Left renal cortex interstitium (tissue), 4 donors: Measurements from ENCODE around the gene TRIM59. TPM values are rescaled to one million over a fixed set of nuclear protein-coding genes. Genes with fewer than 3 reads are reported as not detected.
A peak's percentile ranks its signal among the peaks of the same experiment; 100 is the strongest.
"Not testable (repeated sequence)": the region's sequence is repeated elsewhere in the genome, so short reads cannot be mapped to it uniquely, and the experiment has no call there.

Experiments
- DNase-seq, 4 donors: peaks; one replicate each; pipeline ENCODE4 v3.0.0-alpha.2; 2013; ENCODE audit warnings: low read depth in 4 of 4, low spot score in 2 of 4, missing footprints in 1 of 4
- polyA plus RNA-seq, 4 donors: library from polyadenylated mRNA; unstranded; fragments of 120-200 nt; gene quantifications; one replicate each; pipeline ENCODE4 v1.2.1, GENCODE V29; 2013; ENCODE audit not compliant: insufficient read length in 4 of 4

TRIM59 gene
- polyA plus RNA-seq, 4 donors: 13.5 to 22.8 (median 16.6) TPM

DNA sequence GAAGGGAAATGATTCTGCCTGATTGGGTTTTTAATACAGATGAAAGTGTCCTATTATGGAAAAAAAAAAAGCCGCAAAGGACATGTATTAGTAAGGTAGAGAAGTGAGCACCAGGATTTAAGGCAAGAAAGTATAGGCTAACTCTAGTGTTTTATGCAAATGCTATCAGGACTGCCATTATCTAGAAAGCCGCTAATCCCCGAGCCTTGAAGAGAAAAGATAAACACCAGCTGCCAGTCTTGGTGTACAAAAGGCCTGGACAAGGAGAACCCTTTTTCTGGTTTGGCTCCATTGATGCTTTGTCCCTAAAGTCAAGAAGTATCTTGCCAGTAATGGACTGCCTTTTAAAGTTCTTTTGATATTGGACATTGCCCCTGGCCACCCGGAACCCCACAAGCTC is 8.6 kb upstream of the TRIM59 start:
- DNase-seq: no peak

DNA sequence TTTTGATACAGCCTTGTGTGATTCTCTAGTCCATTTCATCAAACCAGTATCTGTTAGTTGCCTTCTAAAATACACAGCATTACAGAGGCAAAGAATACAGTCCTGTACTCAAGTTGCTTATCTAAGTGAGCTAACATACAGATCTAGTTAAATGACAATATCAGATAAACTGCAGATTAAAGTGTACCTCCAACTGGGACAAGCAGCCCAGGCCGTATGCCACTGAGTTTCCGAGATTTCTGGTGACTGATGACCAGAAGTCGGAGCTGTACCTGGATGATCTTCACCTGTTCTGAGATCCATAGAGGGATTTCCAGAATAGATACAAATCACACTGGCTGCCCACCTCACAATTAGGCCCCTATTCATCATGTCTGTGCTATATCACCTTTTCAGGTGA is 6.3 kb upstream of the TRIM59 start:
- DNase-seq: no peak

DNA sequence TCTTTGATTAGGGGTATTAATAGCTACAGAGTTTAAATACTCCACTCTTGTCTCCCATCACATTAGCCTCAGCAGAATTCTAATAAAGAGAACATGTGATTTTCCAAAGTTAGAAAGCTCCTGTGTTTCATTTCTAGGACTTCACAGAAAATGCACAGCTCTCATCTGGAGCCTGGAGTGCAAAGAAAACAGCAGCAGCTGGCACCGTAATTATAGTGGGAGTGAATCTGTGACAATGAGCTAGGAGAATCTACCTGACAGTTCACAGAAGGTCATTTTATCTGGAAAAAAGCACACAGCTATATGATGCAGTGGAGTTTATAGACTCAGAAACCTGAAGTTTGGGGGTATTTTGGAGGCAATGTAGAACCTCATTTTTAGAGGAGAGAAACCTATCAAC is 5.4 kb upstream of the TRIM59 start:
- no peak for DNase-seq

DNA sequence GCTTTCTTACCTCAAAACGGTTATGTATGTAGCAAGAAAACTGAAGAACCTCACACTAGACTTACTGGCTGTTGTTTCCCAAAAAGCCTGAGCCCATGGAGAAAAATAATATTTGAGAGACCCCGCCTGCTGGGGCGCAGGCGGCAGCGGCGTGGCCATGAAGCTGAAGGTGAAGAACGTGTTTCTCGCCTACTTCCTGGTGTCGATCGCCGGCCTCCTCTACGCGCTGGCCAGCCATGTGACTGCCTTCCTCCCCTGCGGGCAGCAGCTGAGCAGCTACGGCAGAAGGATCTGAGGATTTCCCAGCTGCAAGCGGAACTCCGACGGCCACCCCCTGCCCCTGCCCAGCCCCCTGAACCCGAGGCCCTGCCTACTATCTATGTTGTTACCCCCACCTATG is 2.7 kb upstream of the TRIM59 start:
- not testable (repeated sequence) for DNase-seq

DNA sequence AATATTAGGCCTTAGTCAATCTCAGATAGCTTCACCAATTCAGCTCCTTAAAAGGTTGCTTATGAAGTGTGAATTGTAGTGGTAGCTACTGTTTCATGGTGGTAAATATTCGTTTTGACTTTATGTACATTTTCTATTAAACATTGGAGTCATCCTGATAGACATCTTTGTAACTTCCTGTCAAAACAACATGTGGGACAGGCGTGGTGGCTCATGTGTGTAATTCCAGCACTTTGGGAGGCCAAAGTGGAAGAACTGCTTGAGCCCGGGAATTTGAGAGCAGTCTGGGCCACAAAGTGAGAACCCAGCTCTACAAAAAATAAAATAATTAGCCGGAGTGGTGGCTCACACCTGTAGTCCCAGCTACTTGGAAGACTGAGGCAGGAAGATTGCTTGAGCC is 2.0 kb upstream of the TRIM59 start:
- DNase-seq: no peak

DNA sequence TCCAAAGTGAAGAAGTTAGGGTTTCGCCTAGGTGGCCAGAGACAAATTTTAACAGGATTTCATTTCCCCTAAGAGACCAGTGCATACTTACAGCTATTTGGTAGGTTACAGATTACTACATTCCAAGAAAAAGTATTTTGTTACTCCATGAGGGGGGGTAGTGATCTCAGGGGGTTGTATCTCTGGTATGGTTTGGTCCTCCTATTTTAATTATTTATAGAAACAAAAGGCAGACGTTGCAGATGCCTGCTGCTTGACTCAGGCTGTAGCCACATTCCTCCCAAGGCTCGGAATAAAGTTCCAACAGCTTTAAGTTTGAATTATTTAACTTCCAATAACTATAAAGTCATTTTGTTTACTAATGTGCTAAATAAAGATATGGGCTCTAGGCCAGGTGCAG is 1.3 kb upstream of the TRIM59 start:
- no peak for DNase-seq

DNA sequence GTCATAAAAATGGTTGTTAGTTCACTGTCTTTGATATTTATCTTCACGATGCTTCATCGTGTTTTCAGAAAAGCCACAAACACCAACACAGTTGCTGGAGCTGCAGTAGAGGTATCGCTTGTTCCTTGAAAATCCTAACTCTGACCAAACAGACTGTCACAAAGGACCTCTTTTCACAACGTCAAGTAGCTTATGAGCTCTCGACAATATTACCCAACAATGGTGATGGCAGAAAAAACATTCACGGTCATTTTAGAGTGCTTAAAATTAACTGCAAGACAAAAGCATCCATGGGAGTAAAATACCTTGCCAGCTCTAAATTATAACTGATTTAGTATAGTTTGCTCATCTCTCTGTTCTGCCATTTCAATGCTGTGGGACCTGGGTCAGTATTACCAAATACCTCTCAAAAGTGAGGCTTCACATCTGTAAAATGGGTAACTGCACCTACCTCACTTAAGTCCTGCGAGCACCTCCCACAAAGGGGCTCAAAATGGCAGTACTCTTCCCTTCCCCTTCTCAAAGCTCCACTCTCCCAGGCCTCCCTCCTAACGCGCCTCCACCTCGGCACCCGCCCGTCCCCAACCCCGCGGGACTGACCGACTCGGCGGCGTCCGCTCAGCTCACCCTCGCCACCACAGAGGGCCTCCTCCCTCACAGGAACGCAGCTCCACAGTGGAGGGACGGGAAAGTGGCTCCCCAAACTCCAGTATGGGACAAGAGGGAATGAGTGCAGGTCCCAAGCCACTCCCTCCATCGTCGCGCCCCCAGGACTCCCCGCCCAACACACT is 546 bp downstream of the TRIM59 start:
- DNase-seq: peak in 3 of 4 donors; percentile 53 to 70 (median 68)

DNA sequence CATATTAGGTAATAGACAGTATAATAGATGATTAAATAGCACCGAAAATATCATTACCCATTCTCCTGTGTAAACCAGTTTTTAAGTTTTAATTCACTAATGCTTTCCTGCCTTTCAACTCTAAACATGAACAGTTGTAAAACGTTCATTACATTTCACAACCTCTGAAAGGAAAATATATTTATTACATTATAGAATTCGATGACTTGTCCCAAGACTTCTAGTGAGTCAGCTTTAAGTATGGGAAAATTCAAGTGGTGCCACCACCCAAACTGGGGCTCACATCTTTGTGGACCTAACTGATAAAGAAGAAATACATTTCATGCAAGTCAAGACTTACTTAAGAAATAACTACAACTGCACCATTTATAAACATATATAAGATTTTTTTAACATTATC is 2.0 kb downstream of the TRIM59 start:
- no peak for DNase-seq

DNA sequence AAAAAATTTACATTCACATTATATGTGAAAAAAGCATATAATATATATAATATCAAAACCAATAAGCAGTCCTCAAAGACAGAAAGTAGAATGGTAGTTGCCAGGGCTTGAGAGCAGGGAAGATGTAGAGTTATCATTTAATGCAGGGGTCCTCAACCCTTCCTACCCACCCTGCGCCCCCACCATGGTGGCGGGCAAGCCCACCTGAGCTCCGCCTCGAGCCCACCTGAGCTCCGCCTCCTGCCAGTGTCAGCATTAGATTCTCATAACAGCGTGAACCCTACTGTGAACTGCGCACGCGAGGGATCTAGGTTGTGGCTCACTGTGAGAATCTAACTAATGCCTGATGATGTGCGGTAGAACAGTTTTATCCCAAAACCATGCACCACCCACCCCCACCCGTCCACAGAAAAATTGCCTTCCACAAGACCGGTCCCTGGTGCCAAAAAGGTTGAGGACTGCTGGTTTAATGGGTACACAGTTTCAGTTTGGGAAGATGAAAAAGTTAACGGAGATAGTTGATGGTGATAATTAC is 3.0 kb downstream of the TRIM59 start:
- no peak for DNase-seq

DNA sequence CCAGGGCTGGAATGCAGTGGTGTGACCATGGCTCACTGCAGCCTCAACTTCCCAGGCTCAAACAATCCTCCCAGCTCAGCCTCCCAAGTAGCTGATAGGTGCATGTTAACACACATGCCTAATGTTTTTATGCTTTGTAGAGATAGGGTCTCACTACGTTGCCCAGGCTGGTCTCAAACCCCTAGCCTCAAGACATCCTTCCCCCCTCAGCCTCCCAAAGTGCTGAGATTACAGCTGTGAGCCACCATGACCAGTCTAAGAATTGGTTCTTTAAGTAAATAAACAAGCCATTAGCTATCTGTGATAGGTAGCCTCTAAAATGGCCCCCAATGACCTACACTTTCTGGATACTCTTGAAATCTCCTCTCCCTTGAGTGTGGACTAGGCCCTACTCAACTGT is 3.7 kb downstream of the TRIM59 start:
- no peak for DNase-seq

DNA sequence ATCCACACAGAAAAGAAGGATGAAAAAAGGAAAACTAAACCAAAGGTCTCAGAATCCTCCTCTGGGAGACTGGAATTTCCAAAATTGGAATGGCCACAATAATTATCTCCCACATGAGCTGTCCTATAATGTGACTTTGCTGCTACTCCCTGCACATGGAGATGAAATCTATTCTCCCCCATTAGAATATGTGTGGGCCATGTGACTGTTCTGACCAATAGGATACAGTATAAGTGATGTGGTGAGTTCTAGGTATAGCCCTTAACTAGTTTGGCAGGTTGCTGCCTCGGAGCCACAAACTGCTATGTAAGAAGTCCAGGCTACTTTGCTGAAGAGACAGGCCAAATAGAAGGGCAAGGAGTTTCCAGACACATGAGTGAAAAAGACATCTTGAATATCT is 5.2 kb downstream of the TRIM59 start:
- no peak for DNase-seq

DNA sequence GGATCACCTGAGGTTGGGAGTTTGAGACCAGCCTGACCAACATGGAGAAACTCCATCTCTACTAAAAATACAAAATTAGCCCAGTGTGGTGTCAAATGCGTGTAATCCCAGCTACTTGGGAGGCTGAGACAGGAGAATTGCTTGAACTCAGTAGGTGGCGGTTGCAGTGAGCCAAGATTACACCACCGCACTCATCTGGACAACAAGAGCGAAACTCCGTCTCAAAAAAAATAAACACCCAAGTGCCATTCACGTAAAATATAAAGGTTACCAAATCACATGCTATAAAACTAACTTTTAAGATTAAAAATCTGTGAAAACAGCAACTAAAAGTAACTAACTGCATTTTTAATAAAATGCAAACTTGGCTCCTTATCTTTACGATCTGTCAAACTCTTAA is 8.9 kb downstream of the TRIM59 start:
- no peak for DNase-seq

DNA sequence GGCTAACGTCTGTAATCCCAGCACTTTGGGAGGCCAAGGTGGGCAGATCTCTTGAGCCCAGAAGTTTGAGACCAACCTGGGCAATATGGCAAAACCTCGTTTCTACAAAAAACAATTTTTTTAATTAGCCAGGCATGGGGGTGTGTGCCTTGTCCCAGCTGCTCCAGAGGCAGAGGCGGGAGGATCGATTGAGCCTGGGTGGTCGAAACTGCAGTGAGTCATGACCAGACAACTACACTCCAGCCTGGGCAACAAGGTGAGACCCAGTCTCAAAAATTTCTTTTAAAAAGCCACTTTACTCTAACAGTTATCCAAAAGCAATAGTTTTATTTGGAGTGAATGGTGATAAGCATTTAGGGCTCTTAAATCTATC is 12.5 kb downstream of the TRIM59 start:
- DNase-seq: no peak

DNA sequence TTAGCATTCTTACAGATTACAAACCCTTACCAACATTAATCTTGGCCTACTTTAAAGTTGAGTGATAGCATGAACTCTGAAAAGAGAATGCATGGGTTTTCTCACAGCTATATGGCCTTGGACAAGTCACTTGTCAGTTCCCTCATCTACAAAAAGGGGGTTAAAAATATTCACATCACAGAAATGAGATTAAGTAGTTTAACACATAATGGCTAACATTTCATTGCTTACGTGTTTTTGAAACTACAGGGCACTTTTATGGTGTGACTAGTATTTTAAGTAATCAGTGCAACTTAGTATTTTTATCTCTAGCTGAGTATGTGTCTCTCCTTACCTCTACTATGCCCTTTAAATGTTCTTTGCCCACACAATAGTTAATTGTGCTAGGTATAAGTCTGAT is 13.8 kb downstream of the TRIM59 start:
- DNase-seq: no peak

DNA sequence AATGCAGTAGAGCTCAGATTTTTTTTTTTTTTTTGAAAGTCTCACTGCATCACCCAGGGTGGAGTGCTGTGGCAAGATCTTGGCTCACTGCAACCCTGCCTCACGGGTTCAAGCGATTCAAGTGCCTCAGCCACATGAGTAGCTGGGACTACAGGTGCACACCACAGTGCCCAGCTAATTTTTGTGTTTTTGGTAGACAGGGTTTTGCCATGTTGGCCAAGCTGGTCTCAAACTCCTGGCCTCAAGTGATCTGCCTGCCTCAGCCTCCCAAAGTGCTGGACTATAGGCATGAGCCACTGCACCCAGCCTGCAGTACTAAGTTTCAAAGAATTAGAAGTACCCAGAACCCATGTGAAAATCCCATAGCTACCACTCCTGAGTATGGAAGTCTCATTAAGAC is 14.5 kb downstream of the TRIM59 start:
- no peak for DNase-seq

DNA sequence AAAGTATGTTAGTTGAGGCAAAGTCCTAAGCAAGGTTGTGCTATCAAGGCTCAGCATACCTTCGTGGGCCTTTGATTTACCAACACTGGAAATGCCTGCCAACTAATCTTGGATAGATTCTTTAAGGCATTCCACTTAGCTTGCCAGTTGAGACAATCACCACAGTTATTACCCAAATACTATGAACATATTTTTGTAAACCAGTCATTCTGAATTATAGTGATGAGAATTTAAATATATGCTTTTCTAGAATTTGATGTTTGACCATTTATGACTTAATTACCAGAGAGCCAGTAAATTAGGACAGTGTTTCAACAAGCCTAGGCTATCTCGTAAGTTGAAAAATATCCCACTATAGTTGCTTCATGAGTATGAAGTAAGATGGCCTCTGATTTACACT is 15.5 kb downstream of the TRIM59 start:
- DNase-seq: no peak

DNA sequence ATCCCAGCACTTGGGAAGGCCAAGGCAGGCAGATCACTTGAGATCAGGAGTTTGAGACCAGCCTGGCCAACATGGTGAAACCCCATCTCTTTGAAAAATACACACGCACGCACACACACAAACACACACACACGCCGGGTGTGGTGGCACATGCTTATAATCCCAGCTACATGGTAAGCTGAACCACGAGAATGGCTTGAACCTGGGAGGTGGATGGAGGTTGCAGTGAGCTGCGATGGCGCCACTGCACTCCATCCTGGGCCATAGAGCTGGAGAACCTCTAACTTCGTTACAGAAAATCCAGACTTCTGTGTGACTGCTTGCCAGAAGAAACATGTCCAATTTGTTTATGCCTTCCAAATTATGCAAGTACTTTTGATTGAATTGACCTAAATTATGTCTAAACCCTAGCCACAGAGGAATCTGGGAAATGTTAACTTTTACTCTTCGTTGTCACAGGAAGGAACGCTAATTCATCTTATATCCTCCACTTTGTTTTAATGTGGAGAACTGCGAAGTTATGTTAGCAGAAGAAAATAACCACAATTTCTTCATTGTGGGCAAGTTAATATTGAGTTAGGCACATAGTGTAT is 21.7 kb downstream of the TRIM59 start:
- DNase-seq: no peak

DNA sequence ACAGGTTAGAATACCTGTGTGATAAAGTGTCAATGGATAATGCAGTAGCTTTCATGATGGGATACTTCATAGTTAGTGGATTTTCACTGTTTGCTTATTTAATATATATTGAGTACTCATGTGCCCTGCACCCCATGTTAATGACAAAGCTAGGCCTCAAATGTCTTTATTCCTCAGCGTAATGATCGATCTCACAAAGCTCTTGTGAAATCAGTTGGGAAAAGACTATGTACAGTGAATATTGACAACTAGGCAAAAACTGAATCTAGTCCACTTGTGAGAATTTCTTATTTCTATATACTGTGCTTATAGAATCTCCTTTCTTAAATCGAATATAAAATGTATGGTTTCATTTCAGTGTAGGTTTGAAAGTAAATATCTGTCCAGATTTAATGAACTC is 32.3 kb downstream of the TRIM59 start:
- DNase-seq: no peak

DNA sequence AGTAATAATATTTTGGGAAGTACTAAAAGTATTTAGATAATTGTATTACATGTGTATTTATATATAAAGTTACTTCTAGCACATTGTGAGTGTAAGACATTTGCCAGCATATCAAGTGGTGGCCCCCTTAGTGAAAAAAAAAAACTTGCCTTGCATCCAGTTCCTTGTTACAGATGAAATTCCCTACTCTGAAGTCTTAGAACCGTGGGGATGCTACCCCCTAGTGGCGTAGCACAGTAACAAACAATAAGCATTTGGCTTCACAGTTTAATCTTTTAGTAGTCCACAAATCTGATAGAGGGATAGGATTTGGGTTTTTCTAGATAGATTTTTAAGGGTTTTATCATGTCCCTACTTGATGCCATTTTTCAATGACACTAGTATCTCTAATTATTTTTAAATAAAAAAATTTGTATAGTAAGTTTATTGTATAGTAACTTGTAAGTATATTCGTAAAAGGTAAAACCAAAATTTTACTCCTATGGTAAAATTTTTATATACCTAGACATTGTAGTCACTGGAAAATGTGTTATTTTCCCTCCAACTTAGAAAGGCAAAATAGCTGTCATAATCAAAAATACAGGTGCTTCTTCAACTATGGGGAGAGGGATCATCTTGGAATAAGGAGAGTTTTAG is 35.9 kb downstream of the TRIM59 start:
- DNase-seq: peak in 2 of 4 donors; percentile 47 to 49

DNA sequence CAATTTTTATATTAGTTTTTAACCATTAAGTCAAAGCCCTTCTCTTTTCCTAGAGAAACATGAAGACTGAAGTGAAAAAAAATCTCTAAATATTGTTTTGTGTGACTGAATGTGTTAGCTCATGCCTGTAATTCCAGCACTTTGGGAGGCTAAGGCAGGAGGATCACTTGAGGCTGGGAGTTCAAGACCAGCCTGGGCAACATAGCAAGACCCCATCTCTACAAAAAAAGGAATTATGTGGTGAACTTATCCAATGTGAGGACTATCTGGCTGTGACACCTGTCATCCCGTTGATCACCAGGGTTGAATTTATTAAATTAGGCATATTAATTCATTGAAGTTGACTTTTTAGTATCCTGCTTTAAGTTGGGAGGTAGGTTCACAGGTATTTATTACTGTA is 37.1 kb downstream of the TRIM59 start:
- DNase-seq: no peak

DNA sequence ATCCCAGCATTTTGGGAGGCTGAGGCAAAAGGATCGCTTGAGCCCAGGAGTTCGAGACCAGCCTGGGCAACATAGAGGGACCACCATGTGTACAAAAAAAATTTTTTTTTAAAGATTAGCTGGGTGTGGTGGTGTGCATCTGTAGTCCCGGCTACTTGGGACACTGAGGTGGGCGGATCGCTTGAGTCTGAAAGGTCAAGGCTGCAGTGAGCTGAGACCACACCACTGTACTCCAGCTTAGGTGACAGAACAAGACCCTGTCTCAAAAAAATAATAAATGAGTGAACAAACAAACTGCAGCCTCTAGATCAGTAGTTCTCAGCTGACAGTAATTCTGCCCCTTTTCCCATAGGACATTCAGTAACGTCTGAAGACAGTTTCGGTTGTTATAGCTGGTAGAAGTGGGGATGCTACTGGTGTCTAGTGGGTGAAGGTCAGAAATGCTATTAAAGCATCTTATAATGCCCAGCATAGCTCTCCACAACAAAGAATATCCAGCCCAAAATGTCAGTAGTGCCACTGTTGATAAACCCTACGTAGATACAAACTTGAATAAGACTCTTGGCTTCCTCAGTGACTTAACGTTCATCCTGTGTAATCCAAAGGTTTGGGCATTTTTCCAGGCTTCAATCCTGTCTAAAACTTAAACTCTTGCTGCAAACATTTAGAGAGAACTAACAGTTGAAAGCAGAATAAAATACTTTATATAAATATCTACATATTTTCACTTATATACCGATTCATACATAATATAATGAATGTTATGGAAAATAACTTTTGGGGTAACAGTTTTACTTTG is 39.6 kb downstream of the TRIM59 start:
- DNase-seq: no peak
